ENCODE measurements around the gene POLR1F. TPM values are rescaled to one million over a fixed set of nuclear protein-coding genes. Genes with fewer than 3 reads are reported as not detected.

Gene POLR1F
- total and polyA plus RNA-seq, 2 donors (not counting 3 experiments of a cell fraction or from before 2014, with no cell fraction given): 10.4 to 27.0 TPM

- H3K27me3 ChIP-seq (ENCODE audit: control insufficient read depth in 2 of 2, insufficient read depth in 2 of 2, low read length in 2 of 2): peaks cover 2 to 30% of the 10 kb centered on the region in 2 experiments
- intact Hi-C loops (cut with micrococcal nuclease): no loop called here
- H3K36me3 ChIP-seq (ENCODE audit: control insufficient read depth in 2 of 2, extremely low read depth in 1 of 2, insufficient read depth in 2 of 2, low read length in 2 of 2): no peaks in the 10 kb centered on the region
- no peak overlapping the region for H3K4me2 ChIP-seq (ENCODE audit: insufficient read depth, low read length)
- no peak overlapping the region for H3K9ac ChIP-seq (replicated peaks; ENCODE audit: extremely low read depth, insufficient read depth, low read length)
- DNase-seq (ENCODE audit: low read depth, low spot score) (no peak), FAIRE-seq (no peak)
- no peaks in the 10 kb centered on the region for H3K9me3 ChIP-seq (replicated peaks; ENCODE audit: control insufficient read depth, insufficient read depth, low read length)
- ChIA-PET POLR2A (no interaction called here), CTCF (interaction anchor here (0.6 to 4.0 kb wide), 6 partner anchors 10 to 873 kb away, joined by 3 to 23 read pairs (median 4); no protein-coding TSS in a partner anchor)
- no peak overlapping the region for H3K4me3 ChIP-seq (replicated peaks in 1 of 3; ENCODE audit: insufficient read depth in 1 of 3, low read depth in 1 of 3, low read length in 3 of 3)
- H3K79me2 ChIP-seq (ENCODE audit: control insufficient read depth, insufficient read depth, low read length): no peaks in the 10 kb centered on the region
- dilution Hi-C loops (cut with MboI; ENCODE audit: extremely low pct_ligation_motif_present, low sequenced_read_pairs): no loop called here
- no peaks in the 10 kb centered on the region for H4K20me1 ChIP-seq (replicated peaks; ENCODE audit: control insufficient read depth, extremely low read depth, insufficient read depth, low read length)
- no peaks in the 10 kb centered on the region for H3K4me1 ChIP-seq (ENCODE audit: control insufficient read depth, extremely low read depth, insufficient read depth, low read length)
- TF ChIP-seq MYC (IDR thresholded peaks at IDR 0.05; ENCODE audit: low read depth, low read length) (no peak), FOS (IDR thresholded peaks at IDR 0.05; ENCODE audit: borderline replicate concordance, insufficient read depth, low read length) (no peak), CTCF (IDR thresholded peaks at IDR 0.05; ENCODE audit: extremely low read depth in 1 of 2, insufficient read depth in 1 of 2, low read depth in 1 of 2, low read length in 2 of 2) (no peak), POLR2AphosphoS5 (IDR thresholded peaks at IDR 0.05; ENCODE audit: insufficient read depth, low read depth, low read length) (no peak), EZH2 (IDR thresholded peaks at IDR 0.05; ENCODE audit: borderline replicate concordance, low read depth, low read length, severe bottlenecking) (no peak), POLR2A (IDR thresholded peaks at IDR 0.05; ENCODE audit: low read depth, low read length) (no peak), GATA2 (IDR thresholded peaks at IDR 0.05; ENCODE audit: insufficient read depth, insufficient read length, low read depth, low read length) (no peak), JUN (IDR thresholded peaks at IDR 0.05; ENCODE audit: borderline replicate concordance, insufficient read depth, insufficient read length, low read depth) (no peak), MAX (IDR thresholded peaks at IDR 0.05; ENCODE audit: insufficient read depth, insufficient read length) (no peak)
- H3K9me1 ChIP-seq (replicated peaks; ENCODE audit: control insufficient read depth, extremely low read depth, insufficient read depth, low read length): no peaks in the 10 kb centered on the region
- no peak overlapping the region for H3K27ac ChIP-seq (ENCODE audit: insufficient read depth, low read depth, low read length)
- H2AFZ ChIP-seq (ENCODE audit: low read depth, low read length): no peak overlapping the region
- BruUV-seq (replicated peaks): no TSS peak
Observed at GRCh38 chr7:19725770-19726169, 16.9 kb upstream of the POLR1F start.
